K562 (cell line): Measurements from ENCODE around the gene IP6K1. TPM values are rescaled to one million over a fixed set of nuclear protein-coding genes. Genes with fewer than 3 reads are reported as not detected.

Source experiments
- CCAR2 ChIP-seq: fragments of 200-400 bp; formaldehyde crosslinking; IDR thresholded peaks from 2 replicates; pipeline ENCODE4 v1.6.1; 2017; ENCODE audit warnings: mild to moderate bottlenecking, low read depth, low read length
- CEBPZ ChIP-seq: fragments of 150-350 bp; IDR thresholded peaks from 2 replicates; pipeline ENCODE4 v1.6.1; 2014; ENCODE audit warnings: low read depth, mild to moderate bottlenecking, low read length, borderline replicate concordance
- CGGBP1 ChIP-seq: fragments of 250-450 bp; sonication (Bioruptor Pico); IDR thresholded peaks from 2 replicates; pipeline ENCODE4 v1.9.0; 2021; ENCODE audit warnings: mild to moderate bottlenecking
- DPF2 ChIP-seq: fragments of 450-650 bp; IDR thresholded peaks from 2 replicates; pipeline ENCODE4 v1.6.1; 2016
- E2F4 ChIP-seq: sonication (generic); formaldehyde crosslinking; IDR thresholded peaks from 2 replicates; pipeline ENCODE4 v1.8.0; 2022; ENCODE audit warnings: mild to moderate bottlenecking, low read depth, missing genetic modification reagents
- EZH2 ChIP-seq: IDR thresholded peaks from 2 replicates; pipeline ENCODE4 v1.6.1; 2012; ENCODE audit warnings: low read depth, mild to moderate bottlenecking, inconsistent platforms, low read length, borderline replicate concordance
- GABPB1 ChIP-seq: sonication (generic); formaldehyde crosslinking; IDR thresholded peaks from 2 replicates; pipeline ENCODE4 v1.8.0; 2022; ENCODE audit warnings: mild to moderate bottlenecking, missing genetic modification reagents
- HLTF ChIP-seq: fragments of 450-650 bp; IDR thresholded peaks from 2 replicates; pipeline ENCODE4 v1.6.1; 2016
- JUND ChIP-seq, 2 experiments: IDR thresholded peaks; 2 replicates in 1 of 2; 3 replicates in 1 of 2; pipeline ENCODE4 v1.6.1; 2011; ENCODE audit warnings: borderline replicate concordance in 2 of 2, low read depth in 2 of 2, low read length in 2 of 2, improper control_type of control experiment in 1 of 2, missing biosample characterization in 1 of 2, missing genetic modification characterization in 1 of 2, missing genetic modification reagents in 1 of 2
- KLF1 ChIP-seq: fragments of 450-650 bp; IDR thresholded peaks from 2 replicates; pipeline ENCODE4 v1.6.1; 2016; ENCODE audit warnings: missing genetic modification characterization, missing compliant biosample characterization
- MEF2D ChIP-seq: conservative IDR thresholded peaks from 2 replicates; pipeline ENCODE4 v1.6.1; 2016; ENCODE audit warnings: low read depth, missing genetic modification characterization, missing compliant biosample characterization
- PCBP2 ChIP-seq: fragments of 200-400 bp; formaldehyde crosslinking; IDR thresholded peaks from 2 replicates; pipeline ENCODE4 v1.6.1; 2018; ENCODE audit warnings: low read length, low read depth, mild to moderate bottlenecking, moderate library complexity; ENCODE audit not compliant: poor library complexity, severe bottlenecking
- POLR2A ChIP-seq: fragments of 450-650 bp; conservative IDR thresholded peaks from 2 replicates; pipeline ENCODE4 v1.6.1; 2016
- RHOXF2B ChIP-seq: fragments of 250-450 bp; sonication (Bioruptor Pico); conservative IDR thresholded peaks from 2 replicates; pipeline ENCODE4 v1.5.1; 2021
- STAT6 ChIP-seq: sonication (generic); formaldehyde crosslinking; IDR thresholded peaks from 2 replicates; pipeline ENCODE4 v1.8.1; 2023; ENCODE audit warnings: mild to moderate bottlenecking, missing genetic modification reagents
- SUPT5H ChIP-seq: fragments of 450-650 bp; IDR thresholded peaks from 2 replicates; pipeline ENCODE4 v1.6.1; 2016
- YBX1 ChIP-seq: fragments of 450-650 bp; IDR thresholded peaks from 2 replicates; pipeline ENCODE4 v1.7.1; 2016; ENCODE audit warnings: mild to moderate bottlenecking
- ZNF316 ChIP-seq: fragments of 450-650 bp; IDR thresholded peaks from 2 replicates; pipeline ENCODE4 v1.6.1; 2016
- ZNF354B ChIP-seq: fragments of 250-450 bp; sonication (Bioruptor Pico); IDR thresholded peaks from 2 replicates; pipeline ENCODE4 v1.4.0; 2020
- ZNF699 ChIP-seq: fragments of 250-450 bp; sonication (Bioruptor Pico); IDR thresholded peaks from 2 replicates; pipeline ENCODE4 v1.8.0; 2021; ENCODE audit warnings: mild to moderate bottlenecking, moderate library complexity; ENCODE audit not compliant: insufficient replicate concordance
- polyA plus RNA-seq, 8 experiments: library from polyadenylated mRNA; depleted of rRNA in 4 of 8; stranded (reverse) in 5 of 8; unstranded in 3 of 8; fragments of >200 nt; fragmentation: Nextera tagmentation in 2 of 8; fragmentation: Illumina TruSeq in 1 of 8; extraction: Ambion mirVana in 2 of 8; extraction: Trizol in 1 of 8; gene quantifications; 2 replicates each; pipeline versions ENCODE4 v1.2.1 to v1.2.3, GENCODE V29; 2011 to 2014; ENCODE audit warnings: inconsistent platforms in 1 of 8, missing spikeins in 1 of 8
- total RNA-seq, 7 experiments: library from RNA; depleted of rRNA in 6 of 7; stranded (reverse); fragments of >200 nt in 6 of 7; fragmentation: Illumina TruSeq in 2 of 7; extraction: Trizol in 2 of 7; gene quantifications; 2 replicates each; pipeline versions ENCODE4 v1.2.1 to v1.2.3, GENCODE V29; 2011 to 2021; ENCODE audit warnings: low replicate concordance in 1 of 7
- TF ChIP-seq, protein P1 (sequence below): sonication (generic); formaldehyde crosslinking; IDR thresholded peaks from 2 replicates; pipeline ENCODE4 v1.8.1; 2022; ENCODE audit warnings: missing genetic modification reagents

Gene IP6K1
- total and polyA plus RNA-seq, 9 of the 15 experiments (the other 6 are each of a cell fraction or from before 2014, with no cell fraction given): 0.46 to 29.2 (median 13.1) TPM

GRCh38 chr3:49790626-49791411 is 4.5 kb upstream of the IP6K1 start (continued):
- TF ChIP-seq STAT6 (CRISPR knock-in tag) (no peak), EZH2 (no peak), ZNF699 (CRISPR knock-in tag) (no peak), YBX1 (no peak), GABPB1 (CRISPR knock-in tag) (no peak), PCBP2 (no peak), ZNF316 (no peak), JUND (IDR thresholded peaks at IDR 0.05; ENCODE audit: borderline replicate concordance, low read depth, low read length) (peak; percentile 86), JUND (tag; IDR thresholded peaks at IDR 0.05; ENCODE audit: borderline replicate concordance, low read depth, low read length) (peak; percentile 65; the same call in 1 of the 3 replicates), E2F4 (CRISPR knock-in tag) (no peak), SUPT5H (no peak), CCAR2 (no peak), CGGBP1 (CRISPR knock-in tag) (no peak), MEF2D (tag) (no peak), POLR2A (no peak), RHOXF2B (CRISPR knock-in tag) (no peak), ZNF354B (CRISPR knock-in tag) (no peak), KLF1 (tag) (no peak), DPF2 (0 out of 2 replicates have a peak, but pooled peaks have one; percentile 26), CEBPZ (no peak), HLTF (no peak)
- TF ChIP-seq, protein P1, sequence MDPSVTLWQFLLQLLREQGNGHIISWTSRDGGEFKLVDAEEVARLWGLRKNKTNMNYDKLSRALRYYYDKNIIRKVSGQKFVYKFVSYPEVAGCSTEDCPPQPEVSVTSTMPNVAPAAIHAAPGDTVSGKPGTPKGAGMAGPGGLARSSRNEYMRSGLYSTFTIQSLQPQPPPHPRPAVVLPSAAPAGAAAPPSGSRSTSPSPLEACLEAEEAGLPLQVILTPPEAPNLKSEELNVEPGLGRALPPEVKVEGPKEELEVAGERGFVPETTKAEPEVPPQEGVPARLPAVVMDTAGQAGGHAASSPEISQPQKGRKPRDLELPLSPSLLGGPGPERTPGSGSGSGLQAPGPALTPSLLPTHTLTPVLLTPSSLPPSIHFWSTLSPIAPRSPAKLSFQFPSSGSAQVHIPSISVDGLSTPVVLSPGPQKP (CRISPR knock-in tag): no peak
